Mesenchymal stem cell (in vitro differentiated cells and primary cell): ENCODE measurements around the gene KCNK10.

Experiments
- DNase-seq: peaks from one replicate; pipeline ENCODE4 v3.0.0-alpha.2; 2013
- H2AFZ ChIP-seq: one replicate; pipeline ENCODE4 v1.6.1; 2013; ENCODE audit warnings: low read depth, mild to moderate bottlenecking, control low read depth, inconsistent platforms, low read length, moderate library complexity
- H2AK5ac ChIP-seq: 2 replicates; pipeline ENCODE4 v1.6.1; 2013; ENCODE audit warnings: low read length, moderate library complexity, mild to moderate bottlenecking, inconsistent platforms; ENCODE audit not compliant: severe bottlenecking
- H2BK120ac ChIP-seq: one replicate; pipeline ENCODE4 v1.6.1; 2013; ENCODE audit warnings: low read depth, mild to moderate bottlenecking, inconsistent platforms, low read length, moderate library complexity
- H2BK12ac ChIP-seq, 2 experiments: one replicate each; pipeline ENCODE4 v1.6.1; 2013; ENCODE audit warnings: inconsistent platforms in 2 of 2, low read length in 2 of 2, mild to moderate bottlenecking in 2 of 2, moderate library complexity in 2 of 2, control low read depth in 1 of 2
- H2BK15ac ChIP-seq: one replicate; pipeline ENCODE4 v1.6.1; 2013; ENCODE audit warnings: mild to moderate bottlenecking, low read depth, inconsistent platforms; ENCODE audit not compliant: poor library complexity, severe bottlenecking
- H2BK5ac ChIP-seq: 2 replicates; pipeline ENCODE4 v1.6.1; 2013; ENCODE audit warnings: low read depth, mild to moderate bottlenecking, low read length, control low read depth, inconsistent platforms; ENCODE audit not compliant: poor library complexity, severe bottlenecking
- H3K14ac ChIP-seq, 2 experiments: one replicate each; pipeline ENCODE4 v1.6.1; 2013; ENCODE audit warnings: inconsistent platforms in 2 of 2, low read length in 2 of 2, control low read depth in 1 of 2, mild to moderate bottlenecking in 1 of 2, moderate library complexity in 1 of 2
- H3K18ac ChIP-seq, 2 experiments: one replicate each; pipeline ENCODE4 v1.6.1; 2013; ENCODE audit warnings: inconsistent platforms in 2 of 2, low read length in 2 of 2, control low read depth in 1 of 2, low read depth in 1 of 2, mild to moderate bottlenecking in 1 of 2
- H3K23ac ChIP-seq, 2 experiments: one replicate each; pipeline ENCODE4 v1.6.1; 2013; ENCODE audit warnings: inconsistent platforms in 2 of 2, low read length in 2 of 2, mild to moderate bottlenecking in 2 of 2, moderate library complexity in 2 of 2, control low read depth in 1 of 2
- H3K27ac ChIP-seq: 2 replicates; pipeline ENCODE4 v1.5.1; 2013; ENCODE audit warnings: mild to moderate bottlenecking, moderate library complexity, low read length, control low read depth, inconsistent platforms; ENCODE audit not compliant: poor library complexity, severe bottlenecking
- H3K27me3 ChIP-seq, 2 experiments: 2 replicates each; pipeline versions ENCODE4 v1.6.1 to v1.7.0; 2013; ENCODE audit warnings: low read length in 2 of 2, mild to moderate bottlenecking in 2 of 2, moderate library complexity in 2 of 2, control low read depth in 1 of 2, inconsistent platforms in 1 of 2; ENCODE audit not compliant: control insufficient read depth in 1 of 2, insufficient read depth in 1 of 2
- H3K36me3 ChIP-seq, 2 experiments: 2 replicates each; pipeline versions ENCODE4 v1.6.1 to v1.7.0; 2013; ENCODE audit warnings: low read length in 2 of 2, control low read depth in 1 of 2, inconsistent platforms in 1 of 2, low read depth in 1 of 2, mild to moderate bottlenecking in 1 of 2; ENCODE audit not compliant: insufficient read depth in 2 of 2, control insufficient read depth in 1 of 2
- H3K4ac ChIP-seq, 2 experiments: one replicate each; pipeline ENCODE4 v1.6.1; 2013; ENCODE audit warnings: inconsistent platforms in 2 of 2, low read length in 2 of 2, mild to moderate bottlenecking in 2 of 2, moderate library complexity in 2 of 2, control low read depth in 1 of 2, low read depth in 1 of 2
- H3K4me1 ChIP-seq: 2 replicates; pipeline ENCODE4 v1.6.1; 2013; ENCODE audit warnings: low read depth, low read length, control low read depth; ENCODE audit not compliant: control insufficient read depth, insufficient read depth
- H3K4me2 ChIP-seq: 2 replicates; pipeline ENCODE4 v1.6.1; 2013; ENCODE audit warnings: low read length, mild to moderate bottlenecking, inconsistent platforms; ENCODE audit not compliant: poor library complexity, severe bottlenecking
- H3K4me3 ChIP-seq, 2 experiments: 2 replicates each; pipeline versions ENCODE4 v1.5.1 to v1.7.0; 2013; ENCODE audit warnings: low read length in 2 of 2, mild to moderate bottlenecking in 2 of 2, control low read depth in 1 of 2, low read depth in 1 of 2; ENCODE audit not compliant: insufficient read depth in 1 of 2
- H3K79me1 ChIP-seq: replicated peaks from 2 replicates; pipeline ENCODE4 v1.6.1; 2013; ENCODE audit warnings: mild to moderate bottlenecking, control low read depth, low read length, inconsistent platforms; ENCODE audit not compliant: poor library complexity, severe bottlenecking
- H3K9ac ChIP-seq: 2 replicates; pipeline ENCODE4 v1.7.0; 2013; ENCODE audit warnings: mild to moderate bottlenecking, low read length, moderate library complexity
- H3K9me3 ChIP-seq: 2 replicates; pipeline ENCODE4 v1.7.0; 2013; ENCODE audit warnings: mild to moderate bottlenecking, low read length; ENCODE audit not compliant: control insufficient read depth
- H4K8ac ChIP-seq: one replicate; pipeline ENCODE4 v1.6.1; 2013; ENCODE audit warnings: inconsistent platforms, mild to moderate bottlenecking, low read length, moderate library complexity
- H4K91ac ChIP-seq: one replicate; pipeline ENCODE4 v1.6.1; 2013; ENCODE audit warnings: mild to moderate bottlenecking, low read length, inconsistent platforms
- WGBS: methylation state at CpG from one replicate; pipeline ENCODE4 v1.1.7; 2013; ENCODE audit warnings: mixed read lengths; 5-methylcytosine and 5-hydroxymethylcytosine counted together

The KCNK10 gene

DNA sequence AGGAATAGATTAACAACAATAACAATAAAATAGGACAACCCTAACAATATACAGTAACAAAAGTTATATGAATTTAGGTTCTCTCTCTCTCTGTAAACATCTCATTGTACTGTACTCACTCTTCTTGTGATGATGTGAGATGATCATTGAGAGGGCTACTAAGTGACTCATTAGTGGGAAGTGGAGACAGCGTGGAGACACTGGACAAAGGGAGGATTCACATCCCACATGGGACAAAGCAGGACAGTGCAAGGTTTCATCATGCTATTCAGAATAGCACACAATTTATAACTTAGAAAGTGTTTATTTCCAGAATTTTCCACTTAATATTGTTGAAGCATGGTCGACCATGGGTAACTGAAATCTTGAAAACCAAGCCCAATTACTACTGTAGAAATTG, 36.4 kb upstream of the KCNK10 start:
- Histone ChIP-seq H3K9ac (no peak overlapping the region), H3K4ac (no peak overlapping the region), H2AK5ac (no peak overlapping the region), H3K79me1 (no peaks in the 10 kb centered on the region), H4K91ac (no peak overlapping the region), H2BK15ac (no peak overlapping the region), H3K4me1 (no peaks in the 10 kb centered on the region), H2AFZ (no peak overlapping the region), H3K36me3 (no peaks in the 10 kb centered on the region), H3K9me3 (no peaks in the 10 kb centered on the region), H3K27me3 (peaks cover 0 to 15% of the 10 kb centered on the region in 2 experiments), H2BK5ac (no peak overlapping the region), H3K4me3 (no peak overlapping the region), H3K27ac (no peak overlapping the region), H3K14ac (no peak overlapping the region), H3K18ac (no peak overlapping the region), H2BK12ac (no peak overlapping the region), H3K23ac (no peak overlapping the region), H3K4me2 (no peak overlapping the region), H4K8ac (no peak overlapping the region), H2BK120ac (no peak overlapping the region)
- WGBS = 40% methylated on average over 1 of the region's 2 CpGs
- DNase-seq = no peak

DNA sequence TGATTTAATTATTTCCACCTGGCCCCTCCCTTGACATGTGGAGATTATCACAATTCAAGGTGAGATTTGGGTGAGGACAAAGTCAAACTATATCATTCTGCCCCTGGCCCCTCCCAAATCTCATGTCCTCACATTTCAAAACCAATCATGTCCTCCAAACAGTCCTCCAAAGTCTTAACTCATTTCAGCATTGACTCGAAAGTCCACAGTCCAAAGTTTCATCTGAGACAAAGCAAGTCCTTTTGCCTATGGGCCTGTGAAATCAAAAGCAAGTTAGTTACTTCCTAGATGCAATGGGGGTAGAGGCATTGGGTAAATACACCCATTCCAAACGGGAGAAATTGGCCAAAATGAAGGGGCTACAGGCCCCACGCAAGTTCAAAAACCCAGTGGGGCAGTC, 31.3 kb upstream of the KCNK10 start:
- no peak overlapping the region for H3K18ac ChIP-seq
- peaks cover 0 to 3% of the 10 kb centered on the region in 2 experiments for H3K27me3 ChIP-seq
- no peak overlapping the region for H2AK5ac ChIP-seq
- no peak overlapping the region for H2BK120ac ChIP-seq
- WGBS = 58% methylated on average over 3 of the region's 3 CpGs
- no peak overlapping the region for H3K4me2 ChIP-seq
- H2BK12ac ChIP-seq = no peak overlapping the region
- no peak overlapping the region for H3K4ac ChIP-seq
- no peak overlapping the region for H3K14ac ChIP-seq
- no peaks in the 10 kb centered on the region for H3K79me1 ChIP-seq
- no peaks in the 10 kb centered on the region for H3K4me1 ChIP-seq
- no peak overlapping the region for H4K8ac ChIP-seq
- no peak overlapping the region for H3K9ac ChIP-seq
- H3K9me3 ChIP-seq = no peaks in the 10 kb centered on the region
- no peak overlapping the region for H2AFZ ChIP-seq
- H3K36me3 ChIP-seq = no peaks in the 10 kb centered on the region
- H3K27ac ChIP-seq = no peak overlapping the region
- H2BK5ac ChIP-seq = no peak overlapping the region
- no peak overlapping the region for H2BK15ac ChIP-seq
- H3K4me3 ChIP-seq = no peak overlapping the region
- no peak for DNase-seq
- H4K91ac ChIP-seq = no peak overlapping the region
- H3K23ac ChIP-seq = no peak overlapping the region

DNA sequence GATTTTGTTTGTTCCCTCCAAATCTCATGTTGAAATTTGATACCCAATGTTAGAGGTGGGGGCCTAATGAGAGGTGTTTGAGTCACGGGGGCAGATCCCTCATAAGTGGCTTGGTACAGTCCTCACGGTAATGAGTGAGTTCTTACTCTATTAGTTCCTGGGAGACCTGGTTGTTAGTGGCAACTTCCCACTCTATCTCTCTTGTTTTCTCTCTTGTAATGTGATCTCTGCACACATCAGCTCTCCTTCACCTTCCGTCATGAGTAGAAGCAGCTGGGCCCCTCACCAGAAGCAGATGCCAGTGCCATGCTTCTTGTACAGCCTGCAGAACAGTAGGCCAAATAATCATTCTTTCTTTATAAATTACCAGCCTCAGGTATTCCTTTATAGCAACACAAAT, 29.6 kb upstream of the KCNK10 start:
- H3K23ac ChIP-seq = no peak overlapping the region
- H3K27me3 ChIP-seq = peaks cover 0 to 3% of the 10 kb centered on the region in 2 experiments
- H3K4me1 ChIP-seq = no peaks in the 10 kb centered on the region
- no peaks in the 10 kb centered on the region for H3K9me3 ChIP-seq
- H3K27ac ChIP-seq = no peak overlapping the region
- H3K18ac ChIP-seq = no peak overlapping the region
- no peak overlapping the region for H3K4me3 ChIP-seq
- H3K14ac ChIP-seq = no peak overlapping the region
- no peaks in the 10 kb centered on the region for H3K79me1 ChIP-seq
- no peak overlapping the region for H2BK15ac ChIP-seq
- no peak for DNase-seq
- no peak overlapping the region for H3K4ac ChIP-seq
- H2BK12ac ChIP-seq = no peak overlapping the region
- no peaks in the 10 kb centered on the region for H3K36me3 ChIP-seq
- no peak overlapping the region for H3K4me2 ChIP-seq
- peak overlapping the region; percentile 31 for H2BK5ac ChIP-seq
- no peak overlapping the region for H3K9ac ChIP-seq
- H2BK120ac ChIP-seq = no peak overlapping the region
- no peak overlapping the region for H2AFZ ChIP-seq
- H2AK5ac ChIP-seq = no peak overlapping the region
- H4K8ac ChIP-seq = no peak overlapping the region
- 71% methylated on average over 3 of the region's 3 CpGs for WGBS
- H4K91ac ChIP-seq = no peak overlapping the region

DNA sequence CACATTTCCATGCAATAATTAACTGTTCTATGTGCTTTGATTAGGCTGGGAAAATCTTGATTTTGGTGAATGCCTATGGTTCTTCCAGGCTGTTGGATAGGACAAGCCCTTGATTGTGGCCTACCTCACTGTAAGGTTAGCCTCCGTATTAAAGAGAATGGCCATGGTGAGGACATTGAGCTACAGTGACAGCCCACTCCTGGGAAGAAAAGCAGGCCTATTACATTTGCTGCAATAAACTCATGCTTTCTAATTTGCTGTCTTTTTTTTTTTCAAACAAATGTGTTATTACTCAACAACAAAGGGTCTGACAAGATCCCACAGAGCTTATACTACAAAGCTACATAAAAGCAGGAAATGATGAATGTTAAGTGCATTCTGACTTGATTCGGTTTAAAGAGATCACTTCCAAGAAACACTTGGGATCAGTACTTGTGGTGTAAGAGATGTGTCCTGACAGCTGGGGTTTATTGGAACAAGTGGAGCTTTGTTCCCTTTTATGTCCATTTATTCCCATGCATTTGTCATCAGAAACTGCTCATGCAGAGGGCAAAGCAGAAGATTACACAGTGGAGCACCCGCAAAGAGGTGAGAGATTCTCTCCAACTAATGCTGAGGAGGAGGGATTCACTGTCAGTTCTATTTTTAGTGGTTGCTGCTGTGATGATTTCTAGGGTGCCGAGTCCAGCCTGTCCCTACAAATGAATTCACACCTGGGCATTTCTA, 29.1 kb upstream of the KCNK10 start:
- Histone ChIP-seq H3K36me3 (no peaks in the 10 kb centered on the region), H2BK15ac (no peak overlapping the region), H2BK120ac (no peak overlapping the region), H4K8ac (no peak overlapping the region), H3K18ac (no peak overlapping the region), H2BK12ac (no peak overlapping the region), H3K4me2 (no peak overlapping the region), H3K9me3 (no peaks in the 10 kb centered on the region), H3K4me1 (no peaks in the 10 kb centered on the region), H3K4me3 (no peak overlapping the region), H3K23ac (no peak overlapping the region), H2BK5ac (no peak overlapping the region), H3K4ac (no peak overlapping the region), H4K91ac (no peak overlapping the region), H3K27ac (no peak overlapping the region), H2AFZ (no peak overlapping the region), H2AK5ac (no peak overlapping the region), H3K79me1 (no peaks in the 10 kb centered on the region), H3K14ac (no peak overlapping the region), H3K27me3 (no peaks in the 10 kb centered on the region), H3K9ac (no peak overlapping the region)
- DNase-seq = no peak
- 69% methylated on average over 3 of the region's 4 CpGs for WGBS
